GM12891 (cell line): ENCODE measurements around the gene SARS1.

Experiments
- DNase-seq: peaks from one replicate; pipeline ENCODE4 v3.0.0; 2011; ENCODE audit warnings: low spot score; ENCODE audit not compliant: insufficient read length
- FAIRE-seq: peaks from 2 replicates; lab custom pipeline; 2011; peaks lifted over from hg19 to GRCh38; lab: Jason Lieb, UNC
- PAX5 ChIP-seq: IDR thresholded peaks from 2 replicates; pipeline ENCODE4 v1.6.1; 2011; ENCODE audit warnings: low read length, moderate library complexity, mild to moderate bottlenecking; ENCODE audit not compliant: insufficient read depth, severe bottlenecking
- POLR2A ChIP-seq: IDR thresholded peaks from 2 replicates; pipeline ENCODE4 v1.6.1; 2011; ENCODE audit warnings: low read depth, low read length, control low read depth
- POLR2AphosphoS5 ChIP-seq: IDR thresholded peaks from 2 replicates; pipeline ENCODE4 v1.6.1; 2011; ENCODE audit warnings: low read depth, low read length, control low read depth
- POU2F2 ChIP-seq: IDR thresholded peaks from 2 replicates; pipeline ENCODE4 v1.6.1; 2011; ENCODE audit warnings: low read depth, mild to moderate bottlenecking, control low read depth, low read length, moderate library complexity
- SPI1 ChIP-seq: IDR thresholded peaks from 2 replicates; pipeline ENCODE4 v1.6.1; 2011; ENCODE audit warnings: low read depth, low read length, control low read depth
- TAF1 ChIP-seq: IDR thresholded peaks from 2 replicates; pipeline ENCODE4 v1.6.1; 2011; ENCODE audit warnings: low read depth, low read length, control low read depth

SARS1 gene

DNA sequence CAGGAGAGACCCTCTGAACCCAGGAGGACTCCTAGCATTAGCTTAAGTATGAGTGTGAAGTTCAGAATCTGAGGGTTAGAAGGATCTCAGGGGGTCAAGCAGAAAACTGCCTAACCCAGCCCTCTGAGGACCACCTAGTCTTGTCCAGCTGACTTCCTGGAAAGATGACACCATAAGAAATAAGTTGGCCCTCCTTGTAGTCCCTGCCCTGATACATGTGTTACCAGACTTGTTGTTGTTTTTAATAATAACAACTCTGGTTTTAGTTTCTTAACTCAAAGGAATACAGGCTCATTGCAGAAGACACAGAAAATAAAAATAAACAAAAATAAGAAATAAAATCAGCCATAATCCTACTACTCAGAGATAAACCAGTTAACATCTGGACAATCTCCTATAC, 21.8 kb upstream of the SARS1 start:
- no peak for FAIRE-seq
- DNase-seq, result no peak
- TF ChIP-seq POLR2AphosphoS5 (no peak), TAF1 (no peak), SPI1 (no peak), PAX5 (no peak), POU2F2 (no peak), POLR2A (no peak)

- DNase-seq (no peak), FAIRE-seq (no peak)
- no peak for TF ChIP-seq POU2F2
- TF ChIP-seq TAF1, result no peak
- no peak for TF ChIP-seq SPI1
- no peak for TF ChIP-seq PAX5
- TF ChIP-seq POLR2A, result no peak
- no peak for TF ChIP-seq POLR2AphosphoS5
Measured at GRCh38 chr1:109192433-109192832, 21.3 kb upstream of the SARS1 start.

GRCh38 chr1:109193653-109194590, 19.8 kb upstream of the SARS1 start:
- peak; percentile 58 for DNase-seq
- no peak for TF ChIP-seq TAF1
- TF ChIP-seq POLR2AphosphoS5, result no peak
- TF ChIP-seq POU2F2, result no peak
- TF ChIP-seq POLR2A, result no peak
- no peak for TF ChIP-seq PAX5
- no peak for TF ChIP-seq SPI1
- FAIRE-seq, result peak; percentile 66

DNA sequence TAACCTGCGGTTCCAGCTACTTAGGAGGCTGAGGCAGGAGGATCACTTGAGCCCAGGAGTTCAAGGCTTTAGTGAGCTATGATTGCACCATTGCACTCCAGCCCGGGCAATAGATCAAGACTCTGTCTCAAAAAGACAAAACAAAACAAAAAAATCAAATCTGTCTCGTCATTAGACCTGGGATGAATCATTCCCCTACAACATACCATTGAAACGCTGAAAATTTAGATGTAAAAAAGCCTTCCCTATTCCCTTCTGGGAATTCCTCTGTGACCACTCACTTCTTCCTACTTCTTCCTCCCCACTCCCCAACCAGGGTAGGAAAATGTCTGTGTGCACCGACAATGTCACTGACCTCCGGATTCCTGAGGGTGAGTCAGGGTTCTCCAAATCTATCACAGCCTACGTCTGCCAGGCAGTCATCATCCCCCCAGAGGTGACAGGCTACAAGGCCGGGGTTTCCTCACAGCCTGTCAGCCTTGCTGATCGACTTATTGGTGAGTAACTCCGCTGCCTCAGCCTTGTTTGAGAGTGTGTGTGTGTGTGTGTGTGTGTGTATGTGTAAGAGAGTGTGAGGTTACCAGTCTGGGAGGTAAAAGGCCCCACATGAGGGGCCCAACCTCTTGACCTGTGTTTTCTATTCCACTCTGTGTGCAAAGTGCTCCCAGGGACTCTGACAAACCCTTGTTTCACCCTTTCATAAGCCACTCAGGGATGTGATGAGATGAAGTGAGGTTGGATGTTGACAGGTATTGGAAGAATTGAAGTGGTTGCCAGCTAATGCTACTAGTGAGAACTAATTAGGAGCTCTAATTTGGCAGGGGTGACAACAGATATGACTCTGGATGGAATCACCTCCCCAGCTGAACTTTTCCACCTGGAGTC, 16.3 kb upstream of the SARS1 start:
- FAIRE-seq, result no peak
- TF ChIP-seq TAF1, result no peak
- TF ChIP-seq PAX5, result no peak
- TF ChIP-seq POLR2AphosphoS5, result no peak
- no peak for TF ChIP-seq POLR2A
- TF ChIP-seq POU2F2, result no peak
- no peak for TF ChIP-seq SPI1
- DNase-seq, result no peak

DNA sequence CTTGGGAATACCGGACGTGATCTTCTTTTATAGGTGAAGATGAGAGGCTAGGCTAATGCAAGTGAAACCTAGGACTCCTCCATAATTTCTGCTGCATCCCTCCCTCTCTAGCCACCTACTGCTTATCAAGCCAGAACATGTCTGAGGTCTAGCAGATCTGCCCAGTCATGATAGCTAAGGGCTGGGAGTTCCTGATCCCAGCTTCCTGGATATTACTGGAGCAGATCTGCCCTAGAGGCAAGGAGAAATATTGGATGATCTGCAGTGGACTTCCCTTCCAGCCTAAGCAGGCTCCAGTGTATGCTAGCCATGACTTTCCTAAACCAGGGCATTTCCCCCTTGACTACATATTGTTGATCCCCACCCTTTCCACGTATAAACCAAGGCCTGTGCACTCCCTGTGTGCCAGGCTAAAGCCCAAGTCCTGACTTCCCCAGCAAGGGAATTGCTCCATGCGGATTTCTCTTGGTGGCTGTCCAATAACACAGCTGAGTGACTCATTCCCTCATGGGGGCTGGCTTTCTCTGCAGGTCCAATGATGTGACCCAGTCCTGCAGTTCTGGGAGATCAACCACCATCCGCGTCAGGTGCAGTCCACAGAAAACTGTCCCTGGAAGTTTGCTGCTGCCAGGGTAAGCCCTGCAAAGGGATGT, 15.5 kb upstream of the SARS1 start:
- DNase-seq, result no peak
- FAIRE-seq, result no peak
- no peak for TF ChIP-seq PAX5
- no peak for TF ChIP-seq POLR2AphosphoS5
- no peak for TF ChIP-seq POLR2A
- TF ChIP-seq TAF1, result no peak
- no peak for TF ChIP-seq POU2F2
- TF ChIP-seq SPI1, result no peak

GRCh38 chr1:109198745-109199144, 15.0 kb upstream of the SARS1 start:
- TF ChIP-seq POLR2AphosphoS5, result no peak
- DNase-seq, result no peak
- FAIRE-seq, result no peak

DNA sequence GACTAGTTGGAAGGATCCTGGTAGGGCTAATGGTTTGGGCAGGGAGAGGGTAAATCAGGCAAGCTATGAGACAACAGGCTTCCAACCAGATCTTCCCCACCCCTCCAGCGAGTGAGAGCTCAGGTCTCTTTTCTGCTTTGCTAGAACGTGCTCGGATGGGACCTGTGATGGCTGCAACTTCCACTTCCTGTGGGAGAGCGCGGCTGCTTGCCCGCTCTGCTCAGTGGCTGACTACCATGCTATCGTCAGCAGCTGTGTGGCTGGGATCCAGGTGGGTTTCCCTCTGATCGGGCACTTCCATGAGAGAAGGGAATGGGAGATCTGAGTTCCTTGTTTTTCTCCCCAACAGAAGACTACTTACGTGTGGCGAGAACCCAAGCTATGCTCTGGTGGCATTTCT, 14.0 kb upstream of the SARS1 start:
- TF ChIP-seq TAF1, result no peak
- no peak for TF ChIP-seq POLR2AphosphoS5
- no peak for TF ChIP-seq POU2F2
- no peak for TF ChIP-seq PAX5
- TF ChIP-seq POLR2A, result no peak
- TF ChIP-seq SPI1, result no peak
- FAIRE-seq (no peak), DNase-seq (no peak)

GRCh38 chr1:109201123-109201703, 12.5 kb upstream of the SARS1 start:
- no peak for FAIRE-seq
- peak; percentile 33 for DNase-seq
- no peak for TF ChIP-seq TAF1
- no peak for TF ChIP-seq SPI1
- no peak for TF ChIP-seq POLR2AphosphoS5
- TF ChIP-seq PAX5, result no peak
- TF ChIP-seq POU2F2, result no peak
- no peak for TF ChIP-seq POLR2A
